Activated CD4-positive, alpha-beta T cell treated with anti-CD3 and anti-CD28 coated beads for 4 hours (primary cell): ENCODE measurements around the gene FBLN2.

Source experiments
- DNase-seq, 2 donors: peaks; one replicate each; pipeline ENCODE4 v3.0.0-alpha.2; 2020

FBLN2 gene

GRCh38 chr3:13569201-13569600 is 20.3 kb downstream of the FBLN2 start:
- DNase-seq: no peak

- no peak for DNase-seq
Observed at GRCh38 chr3:13569641-13570390, 20.9 kb downstream of the FBLN2 start.

GRCh38 chr3:13570391-13571194 is 21.7 kb downstream of the FBLN2 start:
- DNase-seq: no peak

GRCh38 chr3:13571264-13571663 is 22.3 kb downstream of the FBLN2 start:
- no peak for DNase-seq

GRCh38 chr3:13571831-13572750 is 23.2 kb downstream of the FBLN2 start:
- DNase-seq: no peak

- no peak for DNase-seq
Observed at GRCh38 chr3:13572926-13573623, 24.1 kb downstream of the FBLN2 start.

- DNase-seq: no peak
Observed at GRCh38 chr3:13574083-13574797, 25.3 kb downstream of the FBLN2 start.

- DNase-seq: no peak
Observed at GRCh38 chr3:13574798-13575451, 26.0 kb downstream of the FBLN2 start.

- no peak for DNase-seq
Observed at GRCh38 chr3:13575459-13576061, 26.6 kb downstream of the FBLN2 start.

- DNase-seq: no peak
Observed at GRCh38 chr3:13577181-13578121, 28.5 kb downstream of the FBLN2 start.

- no peak for DNase-seq
Observed at GRCh38 chr3:13578251-13578650, 29.3 kb downstream of the FBLN2 start.

GRCh38 chr3:13579063-13579462 is 30.1 kb downstream of the FBLN2 start:
- no peak for DNase-seq

GRCh38 chr3:13580256-13581023 is 31.5 kb downstream of the FBLN2 start:
- DNase-seq: no peak

GRCh38 chr3:13581485-13582365 is 32.8 kb downstream of the FBLN2 start:
- no peak for DNase-seq

- no peak for DNase-seq
Observed at GRCh38 chr3:13582366-13583250, 33.7 kb downstream of the FBLN2 start.
